Activated CD4-positive, alpha-beta T cell treated with anti-CD3 and anti-CD28 coated beads for 4 hours (primary cell): Measurements from ENCODE around the gene VPS4B.
"Not testable (repeated sequence)": the region's sequence is repeated elsewhere in the genome, so short reads cannot be mapped to it uniquely, and the experiment has no call there.

ENCODE experiments used
- DNase-seq, 2 donors: peaks; one replicate each; pipeline ENCODE4 v3.0.0-alpha.2; 2020

Gene VPS4B

GRCh38 chr18:63422087-63422863, at the start of gene VPS4B:
VPS4B (minus strand) TSS chr18:63422476; CDS start chr18:63422259, 217 bp downstream.
- peak; percentile 99 for DNase-seq

GRCh38 chr18:63470751-63471150, 48.5 kb upstream of the VPS4B start:
- no peak for DNase-seq

- DNase-seq: no peak
Measured at GRCh38 chr18:63468575-63468974, 46.3 kb upstream of the VPS4B start.

DNA sequence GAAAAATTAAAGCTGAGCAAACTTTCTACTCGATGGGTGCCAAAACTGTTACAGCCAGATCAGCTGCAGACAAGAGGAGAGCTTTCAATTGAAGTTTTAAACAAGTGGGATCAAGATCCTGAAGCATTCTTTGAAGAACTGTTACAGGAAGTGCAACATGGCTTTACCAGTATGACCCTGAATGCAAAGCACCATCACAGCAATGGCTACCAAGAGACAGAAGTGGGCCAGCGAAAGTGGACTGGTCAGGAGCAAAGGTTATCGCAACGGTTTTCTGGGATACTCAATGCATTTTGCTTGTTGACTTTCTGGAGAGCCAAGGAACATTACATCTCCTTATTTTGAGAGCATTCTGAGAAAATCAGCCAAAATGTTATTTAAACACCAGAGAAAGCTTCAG, 45.4 kb upstream of the VPS4B start:
- DNase-seq: no peak

- no peak for DNase-seq
Measured at GRCh38 chr18:63465059-63465458, 42.8 kb upstream of the VPS4B start.

DNA sequence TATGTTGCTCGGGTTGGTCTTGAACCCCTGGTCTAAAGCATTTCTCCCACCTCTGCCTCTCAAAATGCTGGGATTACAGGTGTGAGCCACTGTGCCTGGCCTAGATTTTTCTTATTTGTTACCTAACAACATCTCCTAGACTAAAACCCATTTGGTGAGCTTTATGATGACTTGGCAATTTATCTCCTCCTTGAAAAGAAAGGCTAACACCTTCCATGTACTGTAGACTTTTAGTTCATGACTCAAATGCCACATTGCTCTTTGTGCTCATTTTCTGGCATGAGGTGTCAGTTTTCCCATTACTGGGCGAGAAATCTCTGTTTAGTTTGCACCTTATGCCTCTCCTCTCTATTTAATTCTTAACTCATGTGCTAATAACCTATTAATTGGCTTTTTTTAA, 42.2 kb upstream of the VPS4B start:
- no peak for DNase-seq

DNA sequence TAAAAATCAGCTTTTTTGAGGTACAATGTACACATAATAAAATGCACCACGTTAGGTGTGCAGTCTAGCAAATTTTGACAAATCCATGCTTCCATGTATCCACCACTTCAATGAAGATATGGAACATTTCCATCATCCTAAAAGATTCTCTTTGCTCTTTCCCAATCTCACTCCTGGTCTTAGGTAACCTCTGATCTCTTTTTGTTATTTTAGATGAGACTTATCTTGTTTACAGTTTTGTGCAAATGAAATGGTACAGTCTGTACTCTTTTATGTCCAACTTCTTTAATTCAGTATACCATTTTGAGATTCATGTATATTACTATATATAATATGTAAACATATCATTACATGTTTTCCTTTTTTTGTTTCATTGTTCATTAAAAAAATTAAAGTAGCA, 38.1 kb upstream of the VPS4B start:
- no peak for DNase-seq

DNA sequence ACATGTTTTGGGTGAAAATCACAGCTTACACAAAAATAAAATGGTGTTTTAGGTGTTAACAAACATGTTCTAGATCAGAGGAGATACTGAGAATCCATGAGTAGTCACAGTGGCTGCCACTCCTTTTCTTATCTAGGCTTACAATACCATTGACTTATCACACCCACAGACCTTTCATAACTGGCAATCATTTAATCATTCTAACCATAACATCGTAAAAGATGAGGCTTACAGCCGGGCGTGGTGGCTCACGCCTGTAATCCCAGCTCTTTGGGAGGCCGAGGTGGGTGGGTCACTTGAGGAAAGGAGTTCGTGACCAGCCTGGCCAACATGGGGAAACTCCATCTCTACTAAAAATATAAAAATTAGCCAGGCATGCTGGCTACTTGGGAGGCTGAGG, 35.7 kb upstream of the VPS4B start:
- DNase-seq: no peak

GRCh38 chr18:63454497-63454896, 32.2 kb upstream of the VPS4B start:
- no peak for DNase-seq

DNA sequence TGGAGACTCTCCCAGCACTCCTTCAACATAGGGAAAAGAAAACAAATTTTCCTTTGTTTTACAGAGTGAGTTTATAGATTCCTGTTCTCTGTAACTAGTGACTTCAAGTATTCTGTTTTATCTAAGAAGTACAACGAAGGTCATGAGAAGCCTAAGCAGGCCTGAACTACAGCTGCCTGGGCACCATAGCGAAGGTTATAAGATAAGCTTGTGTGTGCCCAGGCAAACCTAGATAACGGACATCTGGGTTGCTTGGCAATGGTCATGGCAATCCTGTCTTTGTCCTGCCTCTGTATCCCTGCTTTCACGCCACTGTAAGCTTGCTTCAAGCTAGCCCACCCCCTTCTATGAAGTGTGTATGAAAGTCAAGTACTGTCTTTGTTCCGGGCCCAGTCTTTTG, 30.5 kb upstream of the VPS4B start:
- DNase-seq: not testable (repeated sequence)

GRCh38 chr18:63451799-63452660, 29.8 kb upstream of the VPS4B start:
- no peak for DNase-seq

DNA sequence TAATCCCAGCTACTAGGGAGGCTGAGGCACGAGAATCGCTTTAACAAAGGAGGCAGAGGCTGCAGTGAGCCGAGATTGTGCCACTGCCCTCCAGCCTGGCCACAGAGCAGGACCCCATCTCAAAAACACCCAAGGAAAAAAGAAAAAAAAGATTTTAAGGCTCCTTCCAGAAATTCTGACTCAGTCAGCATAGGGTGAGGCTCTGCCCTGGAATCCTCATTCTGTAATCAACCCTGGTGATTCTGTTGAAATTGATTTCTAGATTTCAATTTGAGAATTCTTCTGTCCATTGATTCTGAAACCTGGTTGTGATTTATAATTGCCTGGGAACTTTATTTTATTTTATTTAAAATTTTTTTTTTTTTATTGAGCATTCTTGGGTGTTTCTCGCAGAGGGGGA, 27.1 kb upstream of the VPS4B start:
- no peak for DNase-seq

GRCh38 chr18:63447066-63447465, 24.8 kb upstream of the VPS4B start:
- DNase-seq: no peak

DNA sequence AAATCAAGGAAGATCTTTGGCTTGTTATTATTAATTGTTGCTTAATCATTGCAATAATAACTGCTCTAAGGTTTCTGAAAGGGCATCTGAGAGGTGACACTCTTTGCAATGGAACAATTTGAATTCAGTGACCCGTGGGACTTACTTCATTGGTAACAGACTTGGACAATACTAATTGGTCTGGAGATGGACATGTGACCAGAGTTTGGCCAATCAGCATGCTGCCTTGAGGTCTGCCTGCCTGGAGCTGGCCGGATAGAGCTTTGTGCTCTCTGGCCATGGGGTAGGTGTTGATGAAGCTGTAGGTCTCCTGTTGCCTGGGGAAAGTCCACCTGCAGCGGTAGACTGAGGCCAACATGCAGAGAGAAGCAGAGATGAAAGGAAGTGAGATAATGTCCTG, 24.0 kb upstream of the VPS4B start:
- DNase-seq: no peak

GRCh38 chr18:63445037-63445436, 22.8 kb upstream of the VPS4B start:
- no peak for DNase-seq

DNA sequence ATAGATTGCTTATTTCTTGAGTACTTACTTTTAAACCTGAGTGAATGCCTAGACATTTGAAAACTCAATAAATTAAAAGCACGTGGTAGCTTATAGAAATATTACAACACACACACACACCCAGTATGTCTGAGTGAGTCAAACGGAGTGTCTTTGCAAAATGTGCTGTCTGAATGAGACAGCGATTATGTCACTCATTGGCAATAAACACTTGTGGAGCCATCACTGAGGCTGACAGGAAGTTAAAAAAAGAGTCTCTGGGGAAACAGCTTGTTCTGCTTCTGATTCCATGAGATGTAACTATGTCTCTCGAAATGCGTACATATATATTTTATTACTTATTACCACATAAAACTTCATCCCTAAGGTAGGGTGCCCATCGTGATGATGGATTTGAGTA, 22.3 kb upstream of the VPS4B start:
- DNase-seq: no peak

GRCh38 chr18:63443829-63444228, 21.6 kb upstream of the VPS4B start:
- DNase-seq: no peak

DNA sequence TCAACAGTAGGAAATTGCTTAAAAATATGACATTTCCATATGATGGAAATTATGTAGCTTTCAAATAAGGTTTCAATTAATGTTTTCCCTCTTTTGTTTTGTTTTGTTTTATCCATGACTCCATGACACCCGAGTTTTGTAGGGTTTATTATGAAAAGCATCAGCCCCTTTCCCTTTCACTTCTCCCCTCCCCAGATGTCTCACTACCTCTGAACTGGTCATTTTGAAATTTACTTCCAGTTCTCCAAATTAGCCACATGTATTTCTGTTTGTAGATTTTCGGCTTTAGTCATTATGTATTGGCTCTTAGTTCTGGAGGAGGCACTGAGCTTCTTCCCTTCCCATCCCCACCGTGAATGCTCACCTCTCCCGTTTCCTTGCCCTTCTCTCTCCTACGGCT, 18.6 kb upstream of the VPS4B start:
- no peak for DNase-seq

DNA sequence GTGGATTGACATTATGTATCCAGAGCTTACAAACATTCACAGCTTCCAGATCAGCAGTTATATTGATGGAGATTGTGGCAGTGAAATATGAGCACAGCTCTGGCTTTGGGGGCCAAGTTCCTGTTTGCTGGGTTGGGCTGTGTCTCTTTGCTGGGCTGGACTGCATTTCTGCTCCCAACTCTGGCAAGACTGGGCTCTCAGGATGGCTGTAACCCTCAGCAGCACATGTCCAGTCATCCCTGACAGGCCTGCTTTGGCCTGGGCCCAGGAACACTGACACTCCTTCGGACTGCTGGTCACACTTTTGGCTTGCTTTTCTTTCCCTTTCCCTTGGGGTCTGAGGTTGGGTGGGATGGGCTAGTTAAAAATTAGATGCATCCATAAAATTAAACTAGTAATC, 17.9 kb upstream of the VPS4B start:
- no peak for DNase-seq

GRCh38 chr18:63439334-63439733, 17.1 kb upstream of the VPS4B start:
- peak; percentile 20 to 53 for DNase-seq

DNA sequence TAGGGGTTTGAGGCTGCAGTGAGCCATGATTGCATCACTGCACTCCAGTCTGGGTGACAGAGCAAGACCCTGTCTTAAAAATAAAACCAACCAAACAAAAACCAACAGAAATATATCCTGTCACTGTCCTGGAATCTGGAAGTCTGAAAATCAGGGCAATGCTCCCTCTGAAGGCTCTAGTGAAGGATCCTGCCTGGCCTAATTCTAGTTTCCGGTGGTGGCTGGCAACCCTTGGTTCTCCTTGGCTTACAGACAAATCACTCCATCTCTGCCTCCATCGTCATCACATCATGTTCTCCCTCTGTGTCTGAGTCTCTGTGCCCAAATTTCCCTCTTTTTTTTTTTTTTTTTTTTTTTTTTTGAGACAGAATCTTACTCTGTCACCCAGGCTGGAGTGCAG, 15.9 kb upstream of the VPS4B start:
- DNase-seq: no peak

- no peak for DNase-seq
Measured at GRCh38 chr18:63433334-63433866, 11.1 kb upstream of the VPS4B start.

- DNase-seq: no peak
Measured at GRCh38 chr18:63431180-63431579, 8.9 kb upstream of the VPS4B start.

DNA sequence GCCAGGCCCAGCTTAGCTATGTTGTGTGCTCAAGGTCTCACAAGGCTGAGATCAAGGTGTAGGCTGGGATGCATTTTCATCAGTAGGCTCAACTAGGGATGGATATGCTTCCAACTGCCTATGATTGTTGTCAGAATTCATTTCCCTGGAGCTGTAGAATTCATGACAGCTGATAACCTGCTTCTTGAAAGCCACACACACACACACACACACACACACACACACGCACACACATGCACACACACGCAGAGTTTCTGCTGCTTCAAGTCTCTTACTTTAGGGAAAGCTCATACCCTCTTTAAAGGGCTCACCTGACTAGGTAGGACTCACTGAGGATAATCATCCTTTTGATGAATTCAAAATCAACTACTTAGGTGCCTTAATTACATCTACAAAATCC, 8.2 kb upstream of the VPS4B start:
- no peak for DNase-seq
